A673 (cell line): ENCODE results near the gene PRRG4. TPM values are rescaled to one million over a fixed set of nuclear protein-coding genes. Genes with fewer than 3 reads are reported as not detected.
"Not testable (repeated sequence)": the region's sequence is repeated elsewhere in the genome, so short reads cannot be mapped to it uniquely, and the experiment has no call there.

Experiments used
- BruUV-seq: library from RNA; stranded (reverse); fragments of 400-500 nt; replicated peaks from 2 replicates; lab custom pipeline; 2021; lab: Mats Ljungman, UMichigan
- CTCF ChIA-PET: fragments of 300-600 bp; sonication (Branson Sonifier 250); formaldehyde crosslinking; loops from one replicate; lab custom pipeline; 2022; ENCODE audit warnings: antibody characterized with exemption; lab: Charles Lee
- POLR2A ChIA-PET: fragments of 300-600 bp; sonication (Branson Sonifier 250); formaldehyde crosslinking; loops from one replicate; lab custom pipeline; 2022; ENCODE audit warnings: antibody characterized with exemption; ENCODE audit not compliant: low non-redundant PET; lab: Charles Lee
- DNase-seq: peaks from one replicate; pipeline ENCODE4 v3.0.0-alpha.2; 2015; ENCODE audit warnings: low spot score
- H3K27ac ChIP-seq: fragments of 200-600 bp; sonication (generic); 2 replicates; pipeline ENCODE4 v1.5.1; 2016; ENCODE audit warnings: mixed run types, low read depth, mild to moderate bottlenecking, mixed read lengths, antibody characterized with exemption, low read length; ENCODE audit not compliant: poor library complexity, severe bottlenecking
- H3K27me3 ChIP-seq: fragments of 200-600 bp; sonication (generic); replicated peaks from 2 replicates; pipeline ENCODE4 v1.6.1; 2017; ENCODE audit warnings: mixed run types, low read depth, mild to moderate bottlenecking, mixed read lengths, antibody characterized with exemption, low read length; ENCODE audit not compliant: insufficient read depth, poor library complexity
- H3K36me3 ChIP-seq: fragments of 200-600 bp; sonication (generic); 2 replicates; pipeline ENCODE4 v1.6.1; 2016; ENCODE audit warnings: mixed run types, mild to moderate bottlenecking, mixed read lengths, antibody characterized with exemption, low read length; ENCODE audit not compliant: insufficient read depth, poor library complexity, severe bottlenecking
- H3K4me1 ChIP-seq: fragments of 200-600 bp; sonication (generic); 2 replicates; pipeline ENCODE4 v1.6.1; 2017; ENCODE audit warnings: mixed run types, mild to moderate bottlenecking, mixed read lengths, antibody characterized with exemption, low read length; ENCODE audit not compliant: insufficient read depth, poor library complexity, severe bottlenecking
- H3K4me3 ChIP-seq: fragments of 200-600 bp; sonication (generic); 2 replicates; pipeline ENCODE4 v1.5.1; 2016; ENCODE audit warnings: low read depth, mixed run types, mild to moderate bottlenecking, mixed read lengths, low read length; ENCODE audit not compliant: poor library complexity, severe bottlenecking
- H3K9me3 ChIP-seq: fragments of 200-600 bp; sonication (generic); 2 replicates; pipeline ENCODE4 v1.6.1; 2016; ENCODE audit warnings: mixed run types, low read depth, mild to moderate bottlenecking, mixed read lengths, antibody characterized with exemption, low read length; ENCODE audit not compliant: poor library complexity, severe bottlenecking
- CTCF ChIP-seq: fragments of 300-800, 200-600 bp; sonication (generic); conservative IDR thresholded peaks from 2 replicates; pipeline ENCODE4 v1.5.1; 2017; ENCODE audit warnings: low read depth, mild to moderate bottlenecking, antibody characterized with exemption, low read length, moderate library complexity, mixed read lengths
- EZH2 ChIP-seq: fragments of 200-600 bp; sonication (generic); IDR thresholded peaks from 2 replicates; pipeline ENCODE4 v1.6.1; 2017; ENCODE audit warnings: borderline replicate concordance, low read depth, mild to moderate bottlenecking, mixed read lengths, antibody characterized with exemption, low read length; ENCODE audit not compliant: poor library complexity, severe bottlenecking
- intact Hi-C: fragments of 100-400 bp; cut with micrococcal nuclease; formaldehyde crosslinking; loops from one replicate; pipeline ENCODE4 v1.10.0; 2022; ENCODE audit not compliant: unreplicated experiment
- total RNA-seq: library from RNA; stranded (reverse); gene quantifications from 2 replicates; pipeline ENCODE4 v1.2.3, GENCODE V29; 2021

Gene PRRG4
- total RNA-seq, 1 experiment from 2014 or later = 3.8 TPM

GRCh38 chr11:32821517-32821916, 8.2 kb upstream of the PRRG4 start:
- intact Hi-C loops = no loop called here
- POLR2A ChIA-PET = interaction anchor here (0.6 kb wide), 1 partner anchor 8 kb away, joined by 3 read pairs; the partner anchor contains the start of gene PRRG4
- BruUV-seq = no TSS peak
- CTCF ChIA-PET = no interaction called here
- peaks cover 8% of the 10 kb centered on the region for H3K4me1 ChIP-seq
- no peaks in the 10 kb centered on the region for H3K36me3 ChIP-seq
- no peaks in the 10 kb centered on the region for H3K9me3 ChIP-seq
- TF ChIP-seq CTCF (no peak), EZH2 (no peak)
- peak; percentile 48 for DNase-seq
- no peak overlapping the region for H3K4me3 ChIP-seq
- no peaks in the 10 kb centered on the region for H3K27me3 ChIP-seq
- no peak overlapping the region for H3K27ac ChIP-seq

DNA sequence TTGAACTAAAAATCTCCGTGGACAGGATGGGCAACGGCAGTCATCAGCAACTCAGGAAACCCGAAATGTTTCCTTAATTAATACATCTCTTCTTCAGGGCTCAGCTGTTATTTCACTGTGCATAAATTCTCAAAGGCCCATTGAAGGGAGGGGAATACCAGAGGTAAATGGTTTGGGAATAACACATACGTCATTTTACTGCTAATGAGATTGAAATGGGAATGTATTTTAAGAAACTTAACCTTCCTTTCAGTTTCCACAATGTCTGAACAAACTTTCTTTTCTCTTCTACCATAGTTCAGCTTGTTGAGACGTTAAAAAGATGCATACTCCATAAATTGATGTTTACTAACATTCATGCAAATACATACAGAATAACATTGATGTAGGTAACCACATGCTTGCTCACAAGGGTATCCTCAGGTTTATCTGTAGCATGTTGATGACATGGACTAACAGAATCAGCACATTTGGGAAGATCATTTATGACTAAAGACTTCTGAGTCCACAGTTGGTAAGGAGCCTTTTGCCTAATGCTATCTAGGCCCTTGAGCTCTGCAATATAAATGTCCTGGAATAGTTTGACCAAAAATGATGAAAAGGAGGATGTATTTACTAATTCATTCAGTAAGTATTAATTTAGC, 7.7 kb upstream of the PRRG4 start:
- H3K9me3 ChIP-seq = no peaks in the 10 kb centered on the region
- H3K27me3 ChIP-seq = no peaks in the 10 kb centered on the region
- intact Hi-C loops = no loop called here
- H3K27ac ChIP-seq = no peak overlapping the region
- TF ChIP-seq EZH2 (no peak), CTCF (no peak)
- H3K4me3 ChIP-seq = no peak overlapping the region
- BruUV-seq = no TSS peak
- no peaks in the 10 kb centered on the region for H3K36me3 ChIP-seq
- DNase-seq = no peak
- POLR2A ChIA-PET = no interaction called here
- CTCF ChIA-PET = no interaction called here
- H3K4me1 ChIP-seq = peaks cover 8% of the 10 kb centered on the region

DNA sequence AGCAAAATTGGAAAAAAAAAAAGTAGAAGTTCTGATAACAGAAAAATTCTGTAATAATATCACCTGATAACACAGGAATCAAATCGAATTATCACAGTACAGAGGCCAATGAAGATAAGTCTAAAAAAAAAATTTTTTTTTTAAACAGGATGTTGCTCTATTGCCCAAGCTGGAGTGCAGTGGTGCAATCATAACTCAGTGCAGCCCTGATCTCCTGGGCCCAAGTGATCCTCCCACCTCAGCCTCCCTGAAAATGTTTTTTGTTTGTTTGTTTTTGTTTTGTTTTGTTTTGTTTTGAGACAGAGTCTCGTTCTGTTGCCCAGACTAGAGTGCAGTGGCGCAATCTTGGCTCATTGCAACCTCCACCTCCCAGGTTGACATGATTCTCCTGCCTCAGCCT, 6.1 kb upstream of the PRRG4 start:
- CTCF ChIA-PET, DNase-seq, H3K27me3 ChIP-seq, BruUV-seq, H3K36me3 ChIP-seq, intact Hi-C loops, H3K4me3 ChIP-seq, POLR2A ChIA-PET, H3K4me1 ChIP-seq, H3K9me3 ChIP-seq, H3K27ac ChIP-seq: not testable (repeated sequence)

- no peak overlapping the region for H3K27ac ChIP-seq
- DNase-seq = no peak
- no peaks in the 10 kb centered on the region for H3K9me3 ChIP-seq
- H3K27me3 ChIP-seq = no peaks in the 10 kb centered on the region
- peaks cover 26% of the 10 kb centered on the region for H3K4me1 ChIP-seq
- intact Hi-C loops = no loop called here
- no peak overlapping the region for H3K4me3 ChIP-seq
- no TSS peak for BruUV-seq
- TF ChIP-seq CTCF (no peak), EZH2 (no peak)
- ChIA-PET POLR2A (no interaction called here), CTCF (no interaction called here)
- no peaks in the 10 kb centered on the region for H3K36me3 ChIP-seq
Measured at GRCh38 chr11:32826113-32826512, 3.6 kb upstream of the PRRG4 start.
